LNCAP (cell line): ENCODE results near the gene PSMD7.

Source experiments
- CTCF ChIP-seq: fragments of 450-650 bp; IDR thresholded peaks from 2 replicates; pipeline ENCODE4 v1.5.1; 2017; ENCODE audit warnings: mild to moderate bottlenecking

PSMD7 gene

GRCh38 chr16:74296432-74297144, at the start of gene PSMD7:
PSMD7 (plus strand) TSS chr16:74296814; CDS start chr16:74296915, 101 bp downstream.
- TF ChIP-seq CTCF: no peak

DNA sequence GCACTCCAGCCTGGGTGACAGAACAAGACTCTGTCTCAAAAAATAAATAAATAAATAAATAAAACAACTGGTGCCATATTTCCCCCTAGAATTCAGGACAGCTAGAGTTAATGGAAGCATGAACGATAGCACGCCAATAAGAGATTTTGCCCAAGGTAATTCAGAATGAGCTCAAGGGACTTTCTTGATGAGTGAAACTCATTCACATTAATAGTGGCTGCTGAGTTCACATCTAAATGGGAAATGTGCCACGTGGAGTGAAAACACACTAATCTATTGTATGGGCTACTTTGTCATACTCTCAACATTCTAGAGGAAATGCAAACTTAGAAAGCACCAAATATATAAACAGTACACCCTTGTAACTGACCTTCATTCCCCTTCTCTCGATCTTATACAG, 47.4 kb upstream of the PSMD7 start:
- TF ChIP-seq CTCF: no peak

DNA sequence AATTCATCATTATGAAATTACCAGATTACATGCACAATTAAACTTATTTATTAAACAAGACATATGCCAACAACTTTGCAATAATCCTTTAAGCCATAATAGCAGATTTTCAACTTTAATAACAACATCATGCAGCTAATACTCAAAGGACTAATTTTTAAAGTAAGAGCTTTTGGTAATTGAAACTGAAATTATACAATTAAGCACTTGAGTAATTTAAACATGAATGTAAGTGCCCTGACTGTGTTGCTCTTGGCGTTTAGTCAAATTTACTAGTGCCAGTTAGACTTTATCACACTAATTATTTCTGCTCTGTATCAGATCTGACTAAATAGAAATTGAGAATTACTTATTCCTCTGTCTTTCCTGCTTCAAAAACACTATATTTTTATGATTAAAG, 46.8 kb upstream of the PSMD7 start:
- TF ChIP-seq CTCF: no peak

DNA sequence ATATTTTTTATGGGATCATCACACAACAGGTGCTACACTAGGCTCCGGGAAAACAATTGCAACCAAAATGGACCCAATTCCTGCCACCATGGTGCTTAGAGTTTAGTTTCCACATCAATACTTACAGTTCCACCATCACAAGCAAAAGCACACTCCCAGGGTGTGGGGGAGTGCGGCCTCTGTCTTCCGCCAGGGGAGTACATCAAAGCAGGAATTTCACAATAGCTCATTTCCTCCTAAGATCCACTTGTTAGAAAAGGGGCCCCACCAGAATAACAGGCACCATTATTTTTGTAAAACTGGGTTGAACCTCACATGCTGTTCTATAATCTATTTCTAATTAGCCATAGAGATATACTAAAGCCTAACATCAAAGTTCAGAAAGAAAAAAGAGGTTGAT, 44.3 kb upstream of the PSMD7 start:
- TF ChIP-seq CTCF: no peak

DNA sequence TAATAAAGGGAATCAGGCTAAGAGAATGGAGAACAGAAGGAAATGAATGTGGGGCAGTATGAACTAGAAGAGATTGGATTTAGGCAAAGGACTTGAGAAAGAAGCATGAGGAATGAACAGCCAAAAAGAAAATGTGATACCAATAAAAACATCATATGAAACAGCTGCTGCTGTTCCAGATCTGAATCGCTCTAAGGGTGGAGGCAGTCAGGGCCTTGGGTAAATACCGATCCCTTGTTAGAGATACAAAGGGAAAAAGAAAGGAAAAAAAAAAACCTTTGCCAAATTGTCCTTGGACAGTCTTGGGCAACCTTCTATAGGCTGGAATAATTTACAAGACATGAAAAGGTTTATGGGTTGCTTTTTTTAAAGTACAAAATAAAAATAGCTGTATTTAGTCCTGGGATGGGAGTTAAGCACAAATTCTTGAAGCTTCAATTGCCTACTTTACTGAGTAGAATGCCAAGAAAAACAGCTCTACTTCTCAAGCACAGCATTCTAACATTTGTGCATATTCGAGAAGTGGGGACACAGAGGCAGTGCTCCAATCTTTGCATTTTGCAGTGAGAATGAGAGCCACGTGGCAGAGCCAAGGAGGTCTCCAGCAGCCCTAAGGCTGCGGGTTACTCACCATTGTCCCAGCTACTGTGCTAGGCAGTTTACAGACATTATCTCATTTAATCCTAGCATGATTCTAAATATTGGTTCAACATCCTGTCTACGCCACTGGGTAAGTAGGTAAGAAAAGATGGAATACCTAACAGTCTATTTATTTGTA, 43.3 kb upstream of the PSMD7 start:
- TF ChIP-seq CTCF: no peak

GRCh38 chr16:74257061-74257460, 39.6 kb upstream of the PSMD7 start:
- no peak for TF ChIP-seq CTCF

GRCh38 chr16:74261068-74261467, 35.5 kb upstream of the PSMD7 start:
- no peak for TF ChIP-seq CTCF
